ENCODE data around the gene MYMK.
A peak's percentile ranks its signal among the peaks of the same experiment; 100 is the strongest.
"Not testable (repeated sequence)": the region's sequence is repeated elsewhere in the genome, so short reads cannot be mapped to it uniquely, and the experiment has no call there.

Gene MYMK

GRCh38 chr9:133524679-133525228, at the start of gene MYMK:
Gene MYMK, minus strand, starts transcription at chr9:133524959. Its CDS starts 115 bp downstream, at chr9:133524844.
- no peak for DNase-seq

GRCh38 chr9:133573791-133574515, 49.2 kb upstream of the MYMK start:
- DNase-seq: no peak

GRCh38 chr9:133572821-133573361, 48.1 kb upstream of the MYMK start:
- DNase-seq: peak in 2 of 3 donors; percentile 15 to 27

- no peak for DNase-seq
Observed at GRCh38 chr9:133571896-133572595, 47.3 kb upstream of the MYMK start.

- DNase-seq: no peak
Observed at GRCh38 chr9:133571391-133571890, 46.7 kb upstream of the MYMK start.

- DNase-seq: no peak
Observed at GRCh38 chr9:133570691-133571080, 45.9 kb upstream of the MYMK start.

GRCh38 chr9:133569891-133570690, 45.3 kb upstream of the MYMK start:
- no peak for DNase-seq

- DNase-seq: no peak
Observed at GRCh38 chr9:133569121-133569785, 44.5 kb upstream of the MYMK start.

- no peak for DNase-seq
Observed at GRCh38 chr9:133568186-133568585, 43.4 kb upstream of the MYMK start.

GRCh38 chr9:133566817-133567216, 42.1 kb upstream of the MYMK start:
- no peak for DNase-seq

- DNase-seq: no peak
Observed at GRCh38 chr9:133566382-133566781, 41.6 kb upstream of the MYMK start.

- no peak for DNase-seq
Observed at GRCh38 chr9:133564451-133565116, 39.8 kb upstream of the MYMK start.

GRCh38 chr9:133563814-133564213, 39.1 kb upstream of the MYMK start:
- not testable (repeated sequence) for DNase-seq

- DNase-seq: peak; percentile 31 to 39 (median 38)
Observed at GRCh38 chr9:133563291-133563796, 38.6 kb upstream of the MYMK start.

- no peak for DNase-seq
Observed at GRCh38 chr9:133562611-133563290, 38.0 kb upstream of the MYMK start.

GRCh38 chr9:133561976-133562554, 37.3 kb upstream of the MYMK start:
- no peak for DNase-seq

- no peak for DNase-seq
Observed at GRCh38 chr9:133560944-133561343, 36.2 kb upstream of the MYMK start.

- no peak for DNase-seq
Observed at GRCh38 chr9:133560311-133560710, 35.6 kb upstream of the MYMK start.

- peak; percentile 77 to 82 (median 81) for DNase-seq
Observed at GRCh38 chr9:133558191-133559126, 33.7 kb upstream of the MYMK start.
